GM18951 (cell line): Measurements from ENCODE around the gene HPCAL1.

Source experiments
- POLR2A ChIP-seq: IDR thresholded peaks from 4 replicates; pipeline ENCODE4 v1.6.1; 2011; ENCODE audit warnings: mild to moderate bottlenecking; ENCODE audit not compliant: insufficient read length, insufficient read depth; ENCODE audit errors: extremely low read depth
- in situ Hi-C: fragments of 300-500 bp; cut with MboI; formaldehyde crosslinking; loops from one replicate; pipeline ENCODE4 v1.12.0; 2022; ENCODE audit warnings: low sequenced_read_pairs, mixed read lengths, inconsistent platforms; ENCODE audit not compliant: unreplicated experiment

HPCAL1 gene

DNA sequence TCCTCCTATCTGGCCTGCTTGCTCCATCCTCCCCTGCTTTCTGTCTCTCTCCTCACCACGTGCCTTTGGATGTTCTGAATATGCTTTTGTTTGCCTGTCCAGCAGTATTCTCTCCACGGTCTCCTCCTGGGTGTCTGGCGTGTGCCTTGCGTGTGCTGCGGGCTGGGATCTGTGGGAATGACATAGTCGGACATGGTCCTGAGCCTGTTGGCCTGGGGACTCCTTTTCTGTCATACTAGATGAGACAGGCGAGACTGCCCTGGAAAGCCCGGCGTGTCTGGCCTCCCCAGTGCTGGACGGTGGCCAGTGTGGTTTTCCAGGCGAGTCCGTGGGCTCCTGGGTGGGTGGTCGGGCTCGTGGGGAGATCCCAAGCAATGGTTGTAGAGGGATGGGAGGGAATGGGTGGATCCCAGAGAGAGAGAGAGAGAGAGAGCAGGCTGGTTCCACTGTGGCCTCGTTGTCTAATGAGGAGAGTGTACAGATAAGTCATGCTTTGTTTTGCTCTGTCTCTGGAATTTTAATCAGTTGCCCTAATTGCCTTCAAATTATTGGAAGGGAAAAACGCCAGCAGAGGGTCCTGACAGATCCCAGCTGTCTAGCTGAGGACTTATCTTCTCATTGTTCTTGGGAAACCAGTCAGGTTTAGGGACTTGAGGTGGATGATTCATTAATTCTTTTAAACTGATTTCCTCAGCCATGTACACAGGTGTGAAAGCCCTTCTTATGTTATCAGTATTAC is 58.3 kb downstream of the HPCAL1 start:
- TF ChIP-seq POLR2A, result no peak
- in situ Hi-C loops, result no loop called here

DNA sequence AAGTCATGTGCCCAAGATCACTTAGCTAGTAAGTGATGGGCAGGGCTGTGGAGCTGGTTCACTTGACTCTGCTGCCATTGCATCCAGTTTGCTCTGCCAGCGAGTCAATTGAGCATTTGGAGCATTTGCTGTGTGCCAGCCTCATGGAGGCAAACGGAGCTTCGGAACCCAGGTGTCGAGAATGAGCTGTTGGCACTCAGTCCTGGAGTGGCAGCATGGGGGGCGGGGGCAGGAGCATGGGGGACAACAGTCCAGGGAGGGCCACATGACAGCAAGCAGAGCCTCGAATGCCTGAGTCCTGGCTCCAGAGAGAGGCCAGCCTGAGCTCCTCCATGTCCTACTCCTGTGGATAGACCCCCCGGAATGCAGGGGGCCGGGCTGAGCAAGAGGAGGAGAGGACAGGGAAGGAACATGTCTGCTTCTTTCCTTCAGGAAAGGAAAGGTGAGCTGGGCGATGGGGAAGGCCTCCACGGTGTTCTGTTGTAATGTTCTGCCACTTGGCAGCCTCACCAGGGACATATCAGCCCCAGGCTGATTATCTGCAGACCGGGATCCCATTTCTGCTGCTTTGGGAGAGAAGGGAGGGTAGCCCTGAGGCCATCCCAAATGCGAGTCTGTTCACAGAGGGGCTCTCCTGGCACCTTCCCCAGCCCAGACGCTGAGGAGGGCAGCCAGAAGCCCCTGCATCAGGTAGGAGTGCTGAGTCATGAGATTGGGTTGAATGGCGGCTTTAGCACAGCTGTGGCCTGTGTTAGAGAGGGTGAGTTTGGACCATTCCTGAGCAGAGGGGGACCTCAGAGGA is 59.6 kb downstream of the HPCAL1 start:
- in situ Hi-C loops, result no loop called here

DNA sequence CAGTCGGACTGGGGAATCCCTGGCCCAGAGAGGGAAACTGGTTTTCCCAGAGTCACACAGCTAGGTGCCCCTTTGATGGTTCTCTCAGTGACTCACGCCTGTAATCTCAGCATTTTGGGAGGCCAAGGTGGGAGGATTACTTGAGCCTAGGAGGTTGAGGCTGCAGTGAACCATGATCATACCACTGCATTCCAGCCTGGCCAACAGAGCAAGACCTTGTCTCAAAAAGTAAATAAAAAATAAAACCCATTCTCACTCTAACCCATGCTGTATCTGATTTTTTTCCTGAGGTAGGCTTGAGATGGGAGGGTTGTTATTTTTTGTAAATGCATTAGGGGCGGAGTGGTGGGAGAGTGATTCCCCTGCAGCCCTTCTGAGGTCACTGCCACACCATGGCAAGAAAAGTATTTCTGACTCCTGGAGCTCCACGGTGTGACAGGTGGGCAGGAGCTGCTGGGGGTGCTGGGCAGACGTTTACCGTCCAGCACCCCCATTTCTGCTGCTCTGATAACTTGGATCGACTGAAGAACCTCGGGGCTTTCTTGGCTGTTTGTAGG is 60.3 kb downstream of the HPCAL1 start:
- in situ Hi-C loops, result no loop called here
- TF ChIP-seq POLR2A, result no peak

More for the DNA sequence above, 59.6 kb downstream of the HPCAL1 start:
- TF ChIP-seq POLR2A, result no peak

DNA sequence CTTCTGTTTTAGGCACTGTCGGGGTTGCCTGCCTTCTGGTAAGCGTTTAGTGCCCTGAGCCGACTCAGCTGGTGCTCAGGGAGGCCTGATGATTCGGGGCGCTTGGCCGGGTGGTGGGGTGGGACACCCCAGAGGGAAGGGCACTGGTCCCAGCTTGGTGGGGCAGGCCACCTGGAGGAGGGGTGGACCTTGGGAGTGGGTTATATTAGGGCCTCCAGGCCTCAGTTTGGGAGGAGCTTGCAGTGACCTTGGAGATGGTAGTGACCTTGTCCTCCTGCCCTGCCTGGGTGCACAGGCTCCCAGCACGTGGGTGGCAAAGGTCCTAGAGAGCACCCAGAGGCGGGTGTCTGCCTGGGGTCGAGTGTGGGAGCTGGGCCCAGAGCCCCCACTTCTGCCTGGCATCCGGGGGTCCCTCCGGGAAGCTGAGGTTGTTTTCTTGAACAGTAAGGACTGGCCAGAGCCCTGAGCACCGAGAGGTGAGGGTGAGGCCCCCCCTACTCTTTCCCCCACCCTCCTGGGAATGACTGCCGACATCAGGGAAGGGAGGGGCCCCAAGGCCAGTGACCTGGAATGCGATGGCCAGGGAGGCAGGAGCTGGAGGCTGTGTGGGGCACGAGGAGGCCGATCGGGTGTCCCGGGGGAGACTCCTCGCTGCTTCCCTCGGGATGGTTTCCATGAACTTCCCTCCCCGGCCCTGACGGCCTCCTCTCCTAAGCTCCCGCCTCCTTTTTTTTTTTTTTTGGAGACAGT is 61.3 kb downstream of the HPCAL1 start:
- TF ChIP-seq POLR2A, result no peak
- in situ Hi-C loops, result no loop called here

DNA sequence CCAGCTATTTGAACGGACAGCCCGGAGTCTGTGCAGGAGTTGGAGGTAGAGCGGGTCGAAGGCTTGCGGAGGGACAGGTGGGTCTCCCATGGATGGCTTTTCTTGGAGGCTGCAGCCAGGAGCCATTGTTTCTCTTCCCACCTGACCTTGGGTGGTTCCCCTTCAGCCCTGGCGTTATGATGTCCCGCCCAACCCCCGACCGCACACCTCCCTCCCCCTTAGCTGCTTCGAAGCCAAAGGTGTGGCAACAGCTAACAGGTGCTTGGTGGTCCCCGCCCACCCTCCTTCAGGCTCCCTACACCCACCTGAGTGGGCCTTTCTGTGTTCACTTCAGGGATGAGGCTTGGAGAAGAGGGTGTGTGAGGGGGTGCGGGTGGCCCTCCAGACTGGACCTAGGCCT is 62.7 kb downstream of the HPCAL1 start:
- no peak for TF ChIP-seq POLR2A
- in situ Hi-C loops, result no loop called here

DNA sequence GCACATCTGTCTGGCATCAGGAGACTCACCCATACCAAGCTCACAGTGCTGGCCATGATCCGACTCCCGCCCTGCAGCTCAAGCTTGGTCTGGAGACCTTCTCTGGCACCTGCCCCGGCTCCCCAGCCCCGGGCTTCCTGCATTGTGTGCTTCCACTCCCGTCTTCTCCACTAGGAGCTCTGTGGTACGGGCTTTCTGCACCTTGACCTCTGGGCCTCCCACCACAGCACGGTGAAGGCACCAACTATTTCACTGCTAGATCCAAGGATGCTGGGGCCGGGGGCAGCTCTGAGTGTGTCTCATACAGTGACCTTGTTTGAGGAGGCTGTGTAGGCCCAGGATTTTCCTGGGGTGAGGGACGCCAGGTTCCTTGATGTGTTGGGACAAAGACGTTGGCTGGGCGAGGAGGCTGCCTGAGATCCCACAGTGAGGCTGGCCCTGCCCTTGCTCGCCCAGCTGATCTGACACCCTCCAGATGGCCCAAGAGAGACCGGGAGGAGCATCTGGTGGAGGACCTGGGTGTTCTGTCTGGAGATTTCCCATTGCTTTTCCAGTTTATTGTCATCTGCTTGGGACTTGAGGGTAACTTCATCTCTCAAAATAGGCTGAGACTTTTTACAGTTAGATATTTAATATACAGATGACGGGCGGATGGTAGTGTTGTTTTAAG is 64.0 kb downstream of the HPCAL1 start:
- TF ChIP-seq POLR2A, result no peak
- in situ Hi-C loops, result no loop called here

DNA sequence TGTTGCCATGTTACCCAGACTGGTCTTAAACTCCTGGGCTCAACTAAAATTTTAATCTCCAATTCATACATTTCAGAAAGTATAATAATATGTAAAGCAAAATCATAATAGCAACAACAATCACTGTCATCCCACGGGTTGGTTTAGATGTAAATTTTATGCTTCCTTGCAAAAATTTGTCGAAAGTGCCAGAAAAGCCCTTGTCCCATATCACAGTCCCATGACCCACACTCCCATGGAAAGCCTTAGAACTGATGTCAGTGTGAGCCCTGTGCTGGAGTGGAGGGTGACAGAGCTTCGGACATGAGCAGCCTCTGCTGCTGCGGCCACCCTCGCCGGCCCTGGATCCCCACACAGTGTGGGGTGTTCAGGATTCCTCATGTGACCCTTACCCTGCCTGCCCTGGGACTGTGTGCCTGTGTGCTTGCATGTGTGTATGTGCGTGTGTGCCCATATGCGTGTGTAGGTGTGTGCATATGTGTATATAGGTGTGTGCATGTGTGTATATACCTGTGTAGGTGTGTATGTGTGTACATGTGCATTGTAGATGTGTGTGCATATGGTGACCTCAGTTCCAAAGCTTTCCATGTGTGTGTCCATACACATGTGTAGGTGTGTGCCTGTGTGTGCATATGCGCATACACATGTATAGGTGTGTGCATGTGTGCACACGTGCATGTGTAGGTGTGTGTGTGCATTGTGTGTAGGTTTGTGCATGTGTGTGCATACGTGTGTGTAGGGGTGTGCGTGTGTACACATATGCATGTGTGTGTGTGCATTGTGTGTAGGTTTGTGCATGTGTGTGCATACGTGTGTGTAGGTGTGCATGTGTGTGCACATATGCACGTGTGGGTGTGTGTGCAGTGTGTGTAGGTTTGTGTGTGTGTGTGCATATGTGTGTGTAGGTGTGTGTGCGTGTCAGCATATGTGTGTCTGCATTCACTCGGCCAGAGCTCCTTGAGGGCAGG is 65.1 kb downstream of the HPCAL1 start:
- in situ Hi-C loops, result no loop called here
- no peak for TF ChIP-seq POLR2A

DNA sequence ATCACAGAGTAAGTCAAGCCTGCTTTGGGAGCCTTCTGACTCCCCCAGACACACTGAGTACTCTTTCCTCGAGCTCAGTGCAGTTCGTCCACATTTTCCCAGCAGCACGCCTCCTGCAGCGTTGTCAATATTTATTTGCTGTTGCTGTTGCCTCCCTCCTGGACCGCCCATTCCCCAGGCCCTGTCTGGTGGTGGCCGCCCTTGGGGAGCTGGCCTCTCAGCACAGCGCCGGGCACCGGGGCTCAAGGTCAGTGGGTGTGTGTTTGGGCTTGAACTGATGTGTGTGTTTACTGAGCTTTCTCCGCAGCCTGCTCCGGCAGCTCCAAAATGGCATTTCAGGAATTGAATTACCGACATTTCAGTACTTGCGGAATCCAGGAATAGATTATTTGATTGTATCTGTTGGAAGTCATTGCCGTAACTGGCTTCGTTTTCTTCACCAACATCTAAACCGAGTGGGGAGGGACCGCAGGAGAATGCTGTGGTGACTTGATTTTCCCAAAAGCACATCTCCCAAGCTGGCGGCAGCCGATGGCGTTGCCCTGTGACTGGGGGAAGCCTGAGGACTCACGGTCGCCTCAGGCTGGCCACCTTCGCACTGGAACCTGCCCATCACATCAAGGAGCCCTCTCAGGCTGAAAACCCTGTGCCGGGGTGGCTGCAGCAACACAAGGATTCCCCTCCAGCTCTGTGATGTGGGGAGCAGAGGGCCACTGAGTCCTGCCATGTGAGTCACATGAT is 66.0 kb downstream of the HPCAL1 start:
- in situ Hi-C loops, result no loop called here

DNA sequence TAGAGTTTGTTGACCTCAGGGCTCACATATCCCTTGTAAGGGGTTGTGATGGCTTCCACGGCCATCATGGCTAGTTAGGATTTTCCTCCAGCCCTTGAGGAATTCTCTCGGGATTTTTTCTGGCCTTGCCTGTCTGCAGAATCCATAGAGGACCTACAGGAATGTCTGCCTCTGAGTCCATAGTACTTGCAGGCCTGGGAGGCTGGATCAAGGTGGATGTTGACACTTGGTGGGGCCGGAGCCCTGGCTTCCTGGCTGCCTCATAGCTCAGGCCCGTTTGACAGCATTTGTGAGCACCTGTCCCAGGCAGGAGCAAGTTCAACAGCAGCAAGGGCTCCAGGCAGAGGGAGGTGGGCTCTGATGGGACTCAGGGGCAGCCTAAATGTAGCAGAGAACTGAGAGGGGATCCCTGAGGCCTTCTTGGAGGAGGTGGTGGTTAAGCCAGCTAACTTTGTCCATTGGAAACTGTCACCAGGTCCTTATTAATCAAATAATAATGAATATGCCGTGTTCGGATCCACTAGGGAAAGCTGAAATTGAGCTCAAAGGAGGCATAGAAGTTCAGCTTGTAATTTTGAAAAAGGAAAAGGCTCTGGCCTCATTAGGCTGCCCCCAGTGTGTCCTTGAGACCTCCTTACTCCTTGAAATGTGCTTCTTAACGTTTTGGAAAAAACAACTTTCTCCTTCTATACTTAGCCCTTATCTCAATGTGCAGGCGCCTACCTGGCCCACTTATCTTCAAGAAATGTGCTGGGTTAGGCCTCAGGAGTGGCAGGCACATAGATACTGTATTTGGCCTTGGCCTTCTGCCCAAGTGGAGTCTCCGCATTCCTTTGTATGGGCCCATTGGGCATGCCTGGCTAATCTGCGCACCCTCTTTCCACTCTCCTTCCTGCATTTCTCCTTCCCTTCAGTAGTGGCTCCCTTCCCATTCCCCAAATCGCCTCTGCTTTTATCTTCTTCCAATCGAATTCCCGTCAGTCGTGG is 66.9 kb downstream of the HPCAL1 start:
- in situ Hi-C loops, result no loop called here

More for the DNA sequence above, 66.0 kb downstream of the HPCAL1 start:
- no peak for TF ChIP-seq POLR2A

DNA sequence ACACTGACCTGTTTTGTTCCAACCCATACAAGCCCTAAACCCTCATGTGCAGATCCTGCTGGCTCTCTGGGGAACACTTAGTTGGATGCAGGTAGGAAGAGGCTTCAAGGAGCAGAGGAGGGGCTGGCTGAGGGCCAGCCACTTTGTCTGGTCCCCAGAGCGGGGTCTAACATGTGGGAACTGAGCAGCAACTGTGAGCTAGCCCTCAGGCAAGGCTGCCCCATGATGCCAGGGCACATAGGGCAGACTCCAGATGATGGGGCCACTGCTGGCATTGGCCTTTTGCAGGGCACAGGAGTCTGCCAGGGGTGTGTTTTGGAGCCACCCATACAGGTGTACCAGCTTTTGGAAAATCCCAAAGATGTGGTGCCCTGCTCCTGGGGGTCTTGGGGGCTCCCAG is 67.7 kb downstream of the HPCAL1 start:
- in situ Hi-C loops, result no loop called here
- TF ChIP-seq POLR2A, result no peak

More for the DNA sequence above, 66.9 kb downstream of the HPCAL1 start:
- no peak for TF ChIP-seq POLR2A
